Measurements from ENCODE around the gene SMYD2. TPM values are rescaled to one million over a fixed set of nuclear protein-coding genes. Genes with fewer than 3 reads are reported as not detected.

Gene SMYD2
- total and polyA plus RNA-seq, 2 experiments from 2014 or later: 3.6 to 5.9 TPM

DNA sequence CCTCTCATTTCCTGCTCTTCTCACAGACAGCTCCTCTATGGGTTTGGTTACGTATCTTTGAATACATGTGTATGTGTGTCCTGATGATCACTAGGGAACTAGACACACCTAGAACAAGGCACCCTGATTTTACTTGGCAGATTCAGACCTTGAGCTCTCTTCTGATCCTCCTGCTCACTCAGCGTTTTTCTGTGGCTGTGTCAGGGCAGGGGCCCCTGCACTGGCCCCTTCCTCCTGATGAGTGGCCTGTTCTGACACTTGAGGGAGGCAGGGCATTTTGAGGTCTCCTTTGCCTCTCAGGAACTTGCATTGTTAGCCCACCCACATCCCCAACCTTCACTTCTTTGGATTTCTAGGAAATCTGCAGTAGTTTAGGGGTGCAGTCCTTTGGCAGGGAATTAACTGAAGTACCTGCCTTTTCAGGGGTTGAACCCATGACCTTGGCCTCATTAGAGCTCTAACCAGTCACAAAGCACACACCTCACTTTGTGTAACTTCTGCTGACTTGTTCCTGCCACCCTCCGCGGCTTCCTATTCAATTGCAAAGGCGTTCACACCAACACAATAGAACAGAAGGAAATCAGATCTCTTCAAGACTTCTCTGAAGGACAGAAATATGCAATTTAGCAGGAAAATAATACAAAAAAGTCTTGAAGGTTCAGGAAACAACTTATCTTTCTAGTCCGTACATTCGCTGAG is 8.8 kb downstream of the SMYD2 start:
- peak; percentile 63 for TF ChIP-seq NANOG (IDR thresholded peaks at IDR 0.05; ENCODE audit: borderline replicate concordance)
- peak; percentile 42; the same call in 1 of the 2 replicates for TF ChIP-seq POLR2AphosphoS5 (IDR thresholded peaks at IDR 0.05; ENCODE audit: low read depth)
- no peak for TF ChIP-seq CTCF (conservative IDR thresholded peaks at IDR 0.05; ENCODE audit: low read depth in 2 of 2)
- peak overlapping the region; percentile 60 for H3K4me3 Mint-ChIP-seq
- Histone ChIP-seq H2AFZ (no peak overlapping the region), H3K4me1 (ENCODE audit: insufficient read depth) (peaks cover 31% of the 10 kb centered on the region), H3F3A (replicated peaks; ENCODE audit: low read depth) (peaks cover 8% of the 10 kb centered on the region; the same call in 1 of the 2 replicates), H3K27me3 (ENCODE audit: insufficient read depth) (peaks cover 96% of the 10 kb centered on the region), H3K79me2 (replicated peaks; ENCODE audit: insufficient read depth) (no peaks in the 10 kb centered on the region), H3K4me3 (peak overlapping the region; percentile 43), H3K9me2 (ENCODE audit: insufficient read depth) (no peaks in the 10 kb centered on the region), H3K36me3 (ENCODE audit: insufficient read depth) (no peaks in the 10 kb centered on the region), H4K20me1 (replicated peaks; ENCODE audit: insufficient read depth) (peaks cover 4% of the 10 kb centered on the region), H3K27ac (ENCODE audit: low read depth) (no peak overlapping the region), H3K4me2 (peak overlapping the region; percentile 70)
- peak; percentile 91 for DNase-seq (ENCODE audit: low spot score)
- H3K36me3 Mint-ChIP-seq (ENCODE audit: low read depth): no peaks in the 10 kb centered on the region
- no peak overlapping the region; the same call in 1 of the 2 replicates for H3K27ac Mint-ChIP-seq
- peaks cover 51% of the 10 kb centered on the region for H3K4me1 Mint-ChIP-seq
- H3K9me3 Mint-ChIP-seq: no peaks in the 10 kb centered on the region
- ATAC-seq: peak; percentile 97
- H3K27me3 Mint-ChIP-seq (ENCODE audit: insufficient read depth, low read depth, poor library complexity): peaks cover 45% of the 10 kb centered on the region

DNA sequence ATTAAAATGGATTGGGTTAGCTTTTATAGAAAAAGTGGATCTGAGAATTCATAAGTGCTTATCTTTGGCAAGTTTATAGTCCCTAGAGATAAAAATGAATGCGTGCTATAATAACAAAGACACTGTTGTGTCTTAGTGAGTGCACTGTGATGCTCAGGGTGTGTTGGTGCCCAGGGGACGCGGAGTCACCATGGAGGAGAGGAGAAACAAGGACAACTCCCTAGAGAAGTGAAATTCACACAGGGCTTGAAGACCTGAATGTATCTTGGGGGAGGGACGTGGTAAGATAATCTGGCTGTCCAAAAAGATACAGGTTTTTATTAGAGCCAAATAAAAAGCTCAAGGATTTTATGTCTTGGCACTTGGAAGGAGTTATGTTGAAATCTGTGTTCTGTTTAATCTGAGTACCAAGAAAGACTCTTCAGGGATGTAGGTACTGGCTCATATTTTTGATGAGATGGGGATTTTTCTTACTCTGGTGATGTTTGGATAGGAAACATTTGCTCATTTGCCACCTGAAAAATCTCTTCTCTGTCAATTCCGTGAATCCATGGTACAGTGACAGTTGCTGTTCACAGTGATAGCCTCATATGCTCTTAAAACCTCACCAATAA is 9.6 kb downstream of the SMYD2 start:
- Mint-ChIP-seq H3K36me3 (ENCODE audit: low read depth) (no peaks in the 10 kb centered on the region), H3K27me3 (ENCODE audit: insufficient read depth, low read depth, poor library complexity) (peaks cover 44% of the 10 kb centered on the region), H3K9me3 (no peaks in the 10 kb centered on the region), H3K4me3 (peak overlapping the region; percentile 60), H3K4me1 (peaks cover 54% of the 10 kb centered on the region), H3K27ac (no peak overlapping the region)
- Histone ChIP-seq H2AFZ (no peak overlapping the region), H3K4me2 (peak overlapping the region; percentile 70), H3F3A (replicated peaks; ENCODE audit: low read depth) (peaks cover 8% of the 10 kb centered on the region; the same call in 1 of the 2 replicates), H3K4me1 (ENCODE audit: insufficient read depth) (peaks cover 35% of the 10 kb centered on the region), H3K4me3 (peak overlapping the region; percentile 43), H3K9me2 (ENCODE audit: insufficient read depth) (no peaks in the 10 kb centered on the region), H3K27me3 (ENCODE audit: insufficient read depth) (peaks cover 96% of the 10 kb centered on the region), H3K27ac (ENCODE audit: low read depth) (no peak overlapping the region), H4K20me1 (replicated peaks; ENCODE audit: insufficient read depth) (peaks cover 4% of the 10 kb centered on the region), H3K36me3 (ENCODE audit: insufficient read depth) (no peaks in the 10 kb centered on the region), H3K79me2 (replicated peaks; ENCODE audit: insufficient read depth) (no peaks in the 10 kb centered on the region)
- no peak for DNase-seq (ENCODE audit: low spot score)
- ATAC-seq: peak; percentile 57
- TF ChIP-seq ZNF331 (CRISPR knock-in tag; IDR thresholded peaks at IDR 0.05; ENCODE audit: low read depth) (no peak), ZNF114 (CRISPR knock-in tag; IDR thresholded peaks at IDR 0.05) (no peak), CTCF (conservative IDR thresholded peaks at IDR 0.05; ENCODE audit: low read depth in 2 of 2) (no peak), STAT1 (IDR thresholded peaks at IDR 0.05; ENCODE audit: unreplicated experiment) (no peak), NANOG (IDR thresholded peaks at IDR 0.05; ENCODE audit: borderline replicate concordance) (no peak)
- TF ChIP-seq, protein P1, sequence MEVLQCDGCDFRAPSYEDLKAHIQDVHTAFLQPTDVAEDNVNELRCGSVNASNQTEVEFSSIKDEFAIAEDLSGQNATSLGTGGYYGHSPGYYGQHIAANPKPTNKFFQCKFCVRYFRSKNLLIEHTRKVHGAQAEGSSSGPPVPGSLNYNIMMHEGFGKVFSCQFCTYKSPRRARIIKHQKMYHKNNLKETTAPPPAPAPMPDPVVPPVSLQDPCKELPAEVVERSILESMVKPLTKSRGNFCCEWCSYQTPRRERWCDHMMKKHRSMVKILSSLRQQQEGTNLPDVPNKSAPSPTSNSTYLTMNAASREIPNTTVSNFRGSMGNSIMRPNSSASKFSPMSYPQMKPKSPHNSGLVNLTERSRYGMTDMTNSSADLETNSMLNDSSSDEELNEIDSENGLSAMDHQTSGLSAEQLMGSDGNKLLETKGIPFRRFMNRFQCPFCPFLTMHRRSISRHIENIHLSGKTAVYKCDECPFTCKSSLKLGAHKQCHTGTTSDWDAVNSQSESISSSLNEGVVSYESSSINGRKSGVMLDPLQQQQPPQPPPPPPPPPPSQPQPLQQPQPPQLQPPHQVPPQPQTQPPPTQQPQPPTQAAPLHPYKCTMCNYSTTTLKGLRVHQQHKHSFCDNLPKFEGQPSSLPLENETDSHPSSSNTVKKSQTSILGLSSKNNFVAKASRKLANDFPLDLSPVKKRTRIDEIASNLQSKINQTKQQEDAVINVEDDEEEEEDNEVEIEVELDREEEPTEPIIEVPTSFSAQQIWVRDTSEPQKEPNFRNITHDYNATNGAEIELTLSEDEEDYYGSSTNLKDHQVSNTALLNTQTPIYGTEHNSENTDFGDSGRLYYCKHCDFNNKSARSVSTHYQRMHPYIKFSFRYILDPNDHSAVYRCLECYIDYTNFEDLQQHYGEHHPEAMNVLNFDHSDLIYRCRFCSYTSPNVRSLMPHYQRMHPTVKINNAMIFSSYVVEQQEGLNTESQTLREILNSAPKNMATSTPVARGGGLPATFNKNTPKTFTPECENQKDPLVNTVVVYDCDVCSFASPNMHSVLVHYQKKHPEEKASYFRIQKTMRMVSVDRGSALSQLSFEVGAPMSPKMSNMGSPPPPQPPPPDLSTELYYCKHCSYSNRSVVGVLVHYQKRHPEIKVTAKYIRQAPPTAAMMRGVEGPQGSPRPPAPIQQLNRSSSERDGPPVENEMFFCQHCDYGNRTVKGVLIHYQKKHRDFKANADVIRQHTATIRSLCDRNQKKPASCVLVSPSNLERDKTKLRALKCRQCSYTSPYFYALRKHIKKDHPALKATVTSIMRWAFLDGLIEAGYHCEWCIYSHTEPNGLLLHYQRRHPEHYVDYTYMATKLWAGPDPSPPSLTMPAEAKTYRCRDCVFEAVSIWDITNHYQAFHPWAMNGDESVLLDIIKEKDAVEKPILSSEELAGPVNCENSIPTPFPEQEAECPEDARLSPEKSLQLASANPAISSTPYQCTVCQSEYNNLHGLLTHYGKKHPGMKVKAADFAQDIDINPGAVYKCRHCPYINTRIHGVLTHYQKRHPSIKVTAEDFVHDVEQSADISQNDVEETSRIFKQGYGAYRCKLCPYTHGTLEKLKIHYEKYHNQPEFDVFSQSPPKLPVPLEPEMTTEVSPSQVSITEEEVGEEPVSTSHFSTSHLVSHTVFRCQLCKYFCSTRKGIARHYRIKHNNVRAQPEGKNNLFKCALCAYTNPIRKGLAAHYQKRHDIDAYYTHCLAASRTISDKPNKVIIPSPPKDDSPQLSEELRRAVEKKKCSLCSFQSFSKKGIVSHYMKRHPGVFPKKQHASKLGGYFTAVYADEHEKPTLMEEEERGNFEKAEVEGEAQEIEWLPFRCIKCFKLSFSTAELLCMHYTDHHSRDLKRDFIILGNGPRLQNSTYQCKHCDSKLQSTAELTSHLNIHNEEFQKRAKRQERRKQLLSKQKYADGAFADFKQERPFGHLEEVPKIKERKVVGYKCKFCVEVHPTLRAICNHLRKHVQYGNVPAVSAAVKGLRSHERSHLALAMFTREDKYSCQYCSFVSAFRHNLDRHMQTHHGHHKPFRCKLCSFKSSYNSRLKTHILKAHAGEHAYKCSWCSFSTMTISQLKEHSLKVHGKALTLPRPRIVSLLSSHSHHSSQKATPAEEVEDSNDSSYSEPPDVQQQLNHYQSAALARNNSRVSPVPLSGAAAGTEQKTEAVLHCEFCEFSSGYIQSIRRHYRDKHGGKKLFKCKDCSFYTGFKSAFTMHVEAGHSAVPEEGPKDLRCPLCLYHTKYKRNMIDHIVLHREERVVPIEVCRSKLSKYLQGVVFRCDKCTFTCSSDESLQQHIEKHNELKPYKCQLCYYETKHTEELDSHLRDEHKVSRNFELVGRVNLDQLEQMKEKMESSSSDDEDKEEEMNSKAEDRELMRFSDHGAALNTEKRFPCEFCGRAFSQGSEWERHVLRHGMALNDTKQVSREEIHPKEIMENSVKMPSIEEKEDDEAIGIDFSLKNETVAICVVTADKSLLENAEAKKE (CRISPR knock-in tag; IDR thresholded peaks at IDR 0.05): no peak
- TF ChIP-seq, protein P2, sequence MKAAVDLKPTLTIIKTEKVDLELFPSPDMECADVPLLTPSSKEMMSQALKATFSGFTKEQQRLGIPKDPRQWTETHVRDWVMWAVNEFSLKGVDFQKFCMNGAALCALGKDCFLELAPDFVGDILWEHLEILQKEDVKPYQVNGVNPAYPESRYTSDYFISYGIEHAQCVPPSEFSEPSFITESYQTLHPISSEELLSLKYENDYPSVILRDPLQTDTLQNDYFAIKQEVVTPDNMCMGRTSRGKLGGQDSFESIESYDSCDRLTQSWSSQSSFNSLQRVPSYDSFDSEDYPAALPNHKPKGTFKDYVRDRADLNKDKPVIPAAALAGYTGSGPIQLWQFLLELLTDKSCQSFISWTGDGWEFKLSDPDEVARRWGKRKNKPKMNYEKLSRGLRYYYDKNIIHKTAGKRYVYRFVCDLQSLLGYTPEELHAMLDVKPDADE (IDR thresholded peaks at IDR 0.05): no peak

All from GM23338 (cell line).